GM11168 (cell line): Measurements from ENCODE around the gene HOXA5.

Experiments
- in situ Hi-C: fragments of 300-500 bp; cut with MboI; formaldehyde crosslinking; loops from one replicate; pipeline ENCODE4 v1.12.0; 2022; ENCODE audit warnings: low sequenced_read_pairs; ENCODE audit not compliant: unreplicated experiment

The HOXA5 gene

GRCh38 chr7:27143023-27143949 lies at the start of gene HOXA5:
TSS of gene HOXA5 (minus strand) at chr7:27143681. CDS start at chr7:27143607, 74 bp downstream.
- in situ Hi-C loops: no loop called here

- in situ Hi-C loops: loop anchor here (25.0 kb wide), 1 partner anchor 1330 kb away; no protein-coding TSS in a partner anchor
These were observed 49.3 kb upstream of the HOXA5 start for GRCh38 chr7:27192546-27193334.

GRCh38 chr7:27191833-27192545 lies 48.5 kb upstream of the HOXA5 start:
- in situ Hi-C loops: loop anchor here (25.0 kb wide), 1 partner anchor 1330 kb away; no protein-coding TSS in a partner anchor

- in situ Hi-C loops: loop anchor here (25.0 kb wide), 1 partner anchor 1329 kb away; no protein-coding TSS in a partner anchor
These were observed 47.8 kb upstream of the HOXA5 start for GRCh38 chr7:27191161-27191731.

GRCh38 chr7:27189997-27190748 lies 46.7 kb upstream of the HOXA5 start:
- in situ Hi-C loops: loop anchor here (25.0 kb wide), 1 partner anchor 1328 kb away; no protein-coding TSS in a partner anchor

GRCh38 chr7:27189295-27189996 lies 46.0 kb upstream of the HOXA5 start:
- in situ Hi-C loops: loop anchor here (25.0 kb wide), 1 partner anchor 1327 kb away; no protein-coding TSS in a partner anchor

GRCh38 chr7:27188386-27189294 lies 45.2 kb upstream of the HOXA5 start:
- in situ Hi-C loops: loop anchor here (25.0 kb wide), 1 partner anchor 1326 kb away; no protein-coding TSS in a partner anchor

- in situ Hi-C loops: loop anchor here (25.0 kb wide), 1 partner anchor 1325 kb away; no protein-coding TSS in a partner anchor
These were observed 44.2 kb upstream of the HOXA5 start for GRCh38 chr7:27187475-27188385.

- in situ Hi-C loops: loop anchor here (25.0 kb wide), 1 partner anchor 1325 kb away; no protein-coding TSS in a partner anchor
These were observed 43.4 kb upstream of the HOXA5 start for GRCh38 chr7:27186668-27187474.

GRCh38 chr7:27185854-27186667 lies 42.6 kb upstream of the HOXA5 start:
- in situ Hi-C loops: loop anchor here (25.0 kb wide), 1 partner anchor 1324 kb away; no protein-coding TSS in a partner anchor

GRCh38 chr7:27185013-27185853 lies 41.8 kb upstream of the HOXA5 start, which contains the start of gene HOXA11:
TSS of gene HOXA11 (minus strand) at chr7:27185232. CDS start at chr7:27185144, 88 bp downstream.
- in situ Hi-C loops: loop anchor here (25.0 kb wide), 1 partner anchor 1323 kb away; no protein-coding TSS in a partner anchor

GRCh38 chr7:27184337-27185012 lies 41.0 kb upstream of the HOXA5 start:
- in situ Hi-C loops: loop anchor here (25.0 kb wide), 1 partner anchor 1322 kb away; no protein-coding TSS in a partner anchor
